Progenitor cell of endocrine pancreas (in vitro differentiated cells): ENCODE results near the gene ZNF692. TPM values are rescaled to one million over a fixed set of nuclear protein-coding genes. Genes with fewer than 3 reads are reported as not detected.
"Not testable (repeated sequence)": the region's sequence is repeated elsewhere in the genome, so short reads cannot be mapped to it uniquely, and the experiment has no call there.

Source experiments
- DNase-seq: peaks from one replicate; pipeline ENCODE4 v3.0.0; 2021; ENCODE audit warnings: low spot score; ENCODE audit not compliant: unreplicated experiment
- H3K27ac Mint-ChIP-seq: 2 replicates; pipeline ENCODE4 v1.8.0; 2021; ENCODE audit warnings: mild to moderate bottlenecking, moderate library complexity, mixed read lengths
- H3K27me3 Mint-ChIP-seq: 2 replicates; pipeline ENCODE4 v1.8.0; 2021; ENCODE audit warnings: mixed read lengths
- H3K36me3 Mint-ChIP-seq: 2 replicates; pipeline ENCODE4 v1.8.0; 2022; ENCODE audit warnings: mixed read lengths; ENCODE audit not compliant: insufficient read depth
- H3K4me1 Mint-ChIP-seq: 2 replicates; pipeline ENCODE4 v1.8.0; 2021; ENCODE audit warnings: low read depth, mixed read lengths
- H3K4me3 Mint-ChIP-seq: 2 replicates; pipeline ENCODE4 v1.8.0; 2021; ENCODE audit warnings: low read depth, mild to moderate bottlenecking, moderate library complexity, mixed read lengths
- H3K9me3 Mint-ChIP-seq: 2 replicates; pipeline ENCODE4 v1.8.0; 2021; ENCODE audit warnings: low read depth, mixed read lengths
- total RNA-seq: library from RNA; stranded (reverse); gene quantifications from 2 replicates; pipeline ENCODE4 v1.2.1, GENCODE V29; 2021
- TF ChIP-seq, protein P1 (sequence below): fragments of 200-600 bp; sonication (generic); IDR thresholded peaks from one replicate; pipeline ENCODE4 v1.5.0; 2021; ENCODE audit warnings: antibody characterized with exemption, mild to moderate bottlenecking; ENCODE audit not compliant: unreplicated experiment

The ZNF692 gene
- total RNA-seq, 1 donor from 2014 or later: 109 TPM

DNA sequence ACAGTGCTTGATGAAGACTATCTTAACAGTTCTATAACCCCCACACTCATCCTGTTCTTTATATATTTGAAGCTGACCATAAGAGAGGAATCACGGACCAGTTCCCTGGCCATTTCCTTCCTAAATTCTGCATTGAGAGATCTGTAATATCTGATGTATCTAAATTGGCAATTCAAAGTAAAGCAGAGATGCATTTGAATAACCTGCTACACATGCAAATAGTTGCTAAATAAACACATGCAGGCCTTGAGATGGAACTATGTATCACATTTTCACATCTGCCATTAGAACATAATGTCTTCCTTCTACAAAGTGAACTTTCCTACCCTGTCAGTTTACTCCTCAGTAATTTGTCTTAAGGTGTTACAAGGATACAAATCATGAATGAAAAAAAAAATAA, 26.8 kb upstream of the ZNF692 start:
- H3K9me3 Mint-ChIP-seq: no peaks in the 10 kb centered on the region
- TF ChIP-seq, protein P1, sequence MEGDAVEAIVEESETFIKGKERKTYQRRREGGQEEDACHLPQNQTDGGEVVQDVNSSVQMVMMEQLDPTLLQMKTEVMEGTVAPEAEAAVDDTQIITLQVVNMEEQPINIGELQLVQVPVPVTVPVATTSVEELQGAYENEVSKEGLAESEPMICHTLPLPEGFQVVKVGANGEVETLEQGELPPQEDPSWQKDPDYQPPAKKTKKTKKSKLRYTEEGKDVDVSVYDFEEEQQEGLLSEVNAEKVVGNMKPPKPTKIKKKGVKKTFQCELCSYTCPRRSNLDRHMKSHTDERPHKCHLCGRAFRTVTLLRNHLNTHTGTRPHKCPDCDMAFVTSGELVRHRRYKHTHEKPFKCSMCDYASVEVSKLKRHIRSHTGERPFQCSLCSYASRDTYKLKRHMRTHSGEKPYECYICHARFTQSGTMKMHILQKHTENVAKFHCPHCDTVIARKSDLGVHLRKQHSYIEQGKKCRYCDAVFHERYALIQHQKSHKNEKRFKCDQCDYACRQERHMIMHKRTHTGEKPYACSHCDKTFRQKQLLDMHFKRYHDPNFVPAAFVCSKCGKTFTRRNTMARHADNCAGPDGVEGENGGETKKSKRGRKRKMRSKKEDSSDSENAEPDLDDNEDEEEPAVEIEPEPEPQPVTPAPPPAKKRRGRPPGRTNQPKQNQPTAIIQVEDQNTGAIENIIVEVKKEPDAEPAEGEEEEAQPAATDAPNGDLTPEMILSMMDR: no peak
- H3K4me3 Mint-ChIP-seq: no peak overlapping the region
- H3K4me1 Mint-ChIP-seq: peaks cover 15% of the 10 kb centered on the region
- H3K27me3 Mint-ChIP-seq: no peaks in the 10 kb centered on the region
- H3K27ac Mint-ChIP-seq: no peak overlapping the region
- H3K36me3 Mint-ChIP-seq: no peaks in the 10 kb centered on the region
- DNase-seq: no peak

DNA sequence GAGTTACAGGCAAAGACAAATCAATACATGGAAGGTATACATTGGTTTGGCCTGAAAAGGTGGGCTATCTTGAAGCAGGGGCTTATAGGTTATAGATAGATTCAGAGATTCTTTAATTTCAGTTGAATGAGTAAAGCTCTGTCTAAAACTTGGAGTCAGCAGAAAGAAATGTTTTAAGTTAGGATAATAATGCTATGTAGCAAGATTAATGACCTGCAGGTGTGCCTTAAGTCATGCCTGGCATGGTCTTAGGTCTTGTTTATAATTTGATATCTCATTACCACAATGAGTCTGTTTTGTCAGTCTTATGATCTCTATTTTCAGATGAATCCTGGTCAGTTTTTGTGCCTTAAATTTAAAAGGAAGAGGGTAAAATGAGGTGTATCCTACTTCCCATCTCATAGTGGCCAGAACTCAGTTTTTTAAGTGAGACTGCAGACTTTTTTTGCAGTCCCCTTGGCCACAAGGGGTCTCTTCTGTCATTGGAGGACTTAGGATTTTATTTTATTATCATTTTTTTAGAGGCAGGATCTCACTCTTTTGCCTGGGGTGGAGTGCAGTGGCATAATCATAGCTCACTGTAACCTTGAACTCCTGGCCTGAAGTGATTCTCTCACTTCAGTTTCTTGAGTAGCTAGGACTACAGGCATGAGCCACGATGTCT, 25.9 kb upstream of the ZNF692 start:
- H3K4me3 Mint-ChIP-seq: no peak overlapping the region
- H3K27me3 Mint-ChIP-seq: no peaks in the 10 kb centered on the region
- no peaks in the 10 kb centered on the region for H3K36me3 Mint-ChIP-seq
- TF ChIP-seq, protein P1: peak; percentile 13
- DNase-seq: no peak
- peaks cover 15% of the 10 kb centered on the region for H3K4me1 Mint-ChIP-seq
- no peaks in the 10 kb centered on the region for H3K9me3 Mint-ChIP-seq
- no peak overlapping the region for H3K27ac Mint-ChIP-seq

DNA sequence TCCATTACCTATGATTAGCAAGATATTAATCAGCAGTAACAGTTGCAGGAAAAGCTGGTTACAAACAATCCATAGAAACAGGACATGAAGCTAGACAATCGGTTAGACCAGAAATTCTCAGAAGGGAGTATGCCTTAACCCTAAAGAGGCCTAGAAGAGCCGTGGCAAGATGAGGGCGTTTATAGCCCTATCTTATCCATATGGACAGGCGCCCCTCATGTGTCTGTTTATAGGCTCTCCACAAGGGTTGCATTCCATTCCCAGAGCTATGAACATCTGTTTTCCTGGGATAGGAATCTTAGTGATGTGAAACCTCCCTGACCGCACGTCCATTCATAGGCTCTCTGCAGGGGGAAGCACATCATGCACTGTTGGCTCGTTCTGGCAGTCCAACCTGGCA, 23.5 kb upstream of the ZNF692 start:
- H3K4me1 Mint-ChIP-seq: peaks cover 11% of the 10 kb centered on the region
- not testable (repeated sequence) for H3K27me3 Mint-ChIP-seq, H3K27ac Mint-ChIP-seq, H3K36me3 Mint-ChIP-seq, DNase-seq, H3K4me3 Mint-ChIP-seq, H3K9me3 Mint-ChIP-seq

DNA sequence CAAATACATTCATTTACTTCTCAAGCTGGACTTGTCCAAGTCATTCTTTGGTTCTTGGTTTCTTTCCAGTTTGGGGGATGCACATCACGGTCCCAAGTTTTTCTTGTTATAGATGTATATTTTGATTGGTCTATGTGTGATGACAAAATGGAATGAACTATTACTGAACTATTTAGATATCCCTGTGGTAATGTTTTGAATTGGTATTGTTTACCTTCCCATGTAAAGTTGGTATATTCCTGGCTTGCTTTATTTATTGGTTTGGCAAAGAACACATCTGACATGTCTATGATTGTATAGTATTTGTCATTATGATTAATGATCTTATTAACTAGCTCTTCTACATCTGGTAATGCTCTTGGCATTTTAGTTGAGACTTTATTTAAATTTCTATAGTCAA, 22.4 kb upstream of the ZNF692 start:
- Mint-ChIP-seq H3K9me3 (no peaks in the 10 kb centered on the region), H3K4me3 (no peak overlapping the region), H3K36me3 (no peaks in the 10 kb centered on the region), H3K27ac (no peak overlapping the region), H3K4me1 (peaks cover 5% of the 10 kb centered on the region), H3K27me3 (no peaks in the 10 kb centered on the region)
- no peak for DNase-seq
- TF ChIP-seq, protein P1: no peak

- no peaks in the 10 kb centered on the region for H3K9me3 Mint-ChIP-seq
- TF ChIP-seq, protein P1: no peak
- peak; percentile 60 for DNase-seq
- no peaks in the 10 kb centered on the region for H3K27me3 Mint-ChIP-seq
- peak overlapping the region; percentile 88 for H3K4me3 Mint-ChIP-seq
- H3K4me1 Mint-ChIP-seq: peaks cover 4% of the 10 kb centered on the region
- H3K27ac Mint-ChIP-seq: peak overlapping the region; percentile 99
- H3K36me3 Mint-ChIP-seq: peaks cover 4% of the 10 kb centered on the region
These were observed 15.2 kb upstream of the ZNF692 start for GRCh38 chr1:248873993-248874533.

- peak; percentile 97 for DNase-seq
- H3K27me3 Mint-ChIP-seq: no peaks in the 10 kb centered on the region
- H3K4me1 Mint-ChIP-seq: peaks cover 4% of the 10 kb centered on the region
- peaks cover 4% of the 10 kb centered on the region for H3K36me3 Mint-ChIP-seq
- peak overlapping the region; percentile 88 for H3K4me3 Mint-ChIP-seq
- H3K9me3 Mint-ChIP-seq: no peaks in the 10 kb centered on the region
- TF ChIP-seq, protein P1: no peak
- peak overlapping the region; percentile 99 for H3K27ac Mint-ChIP-seq
These were observed 14.6 kb upstream of the ZNF692 start for GRCh38 chr1:248873409-248873992.
